A549 (cell line): ENCODE measurements around the gene PTPRN2.

ENCODE experiments used
- BHLHE40 ChIP-seq: IDR thresholded peaks from 2 replicates; pipeline ENCODE4 v1.6.1; 2012; ENCODE audit warnings: low read depth, low read length, inconsistent platforms
- CTCF ChIP-seq: fragments of >200 bp; sonication (Bioruptor Twin); formaldehyde crosslinking; IDR thresholded peaks from 3 replicates; pipeline ENCODE4 v1.5.1; 2016
- RNF2 ChIP-seq: fragments of 200-600 bp; sonication (generic); IDR thresholded peaks from 2 replicates; pipeline ENCODE4 v1.6.1; 2016; ENCODE audit warnings: low read depth, mild to moderate bottlenecking, antibody characterized with exemption, moderate library complexity, borderline replicate concordance

DNA sequence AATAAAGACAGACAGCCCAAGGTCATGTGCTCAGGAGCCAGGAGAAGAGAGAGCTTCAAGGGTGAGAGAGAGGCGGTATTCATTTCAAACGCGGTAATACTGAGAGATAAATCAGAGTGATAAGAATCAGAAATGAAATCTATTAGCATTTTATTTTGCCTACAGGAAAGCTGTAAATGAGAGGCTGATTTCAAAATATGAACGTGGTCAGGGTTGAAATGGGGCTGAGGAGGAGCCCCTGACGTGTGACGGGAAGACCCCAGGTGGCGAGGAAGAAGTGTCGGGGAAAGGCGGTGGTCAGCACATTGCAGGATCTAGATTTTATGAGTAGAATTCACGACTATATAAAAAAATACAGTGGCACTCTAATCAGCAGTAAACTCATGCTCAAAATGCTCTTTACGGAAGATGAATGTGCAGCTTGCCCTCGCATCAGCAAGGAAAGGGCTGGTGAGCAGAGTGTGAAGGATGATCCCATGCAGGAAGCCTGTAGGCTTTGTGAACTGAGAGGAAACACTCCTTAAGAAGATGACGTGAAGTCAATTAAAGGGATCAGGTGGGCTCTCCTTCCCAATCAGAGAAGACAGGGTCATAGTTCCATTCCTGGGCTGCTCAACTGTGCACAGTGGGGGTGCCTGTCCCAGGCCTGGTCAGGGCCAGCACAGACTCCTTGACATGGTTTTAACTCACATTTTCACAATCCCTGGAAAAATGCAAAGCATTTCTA, 360.2 kb downstream of the PTPRN2 start:
- no peak for TF ChIP-seq CTCF
- TF ChIP-seq BHLHE40, result no peak
- TF ChIP-seq RNF2, result no peak
